A673 (cell line): Measurements from ENCODE around the gene POMGNT2. TPM values are rescaled to one million over a fixed set of nuclear protein-coding genes. Genes with fewer than 3 reads are reported as not detected.

ENCODE experiments used
- BruUV-seq: library from RNA; stranded (reverse); fragments of 400-500 nt; replicated peaks from 2 replicates; lab custom pipeline; 2021; lab: Mats Ljungman, UMichigan
- CTCF ChIA-PET: fragments of 300-600 bp; sonication (Branson Sonifier 250); formaldehyde crosslinking; loops from one replicate; lab custom pipeline; 2022; ENCODE audit warnings: antibody characterized with exemption; lab: Charles Lee
- POLR2A ChIA-PET: fragments of 300-600 bp; sonication (Branson Sonifier 250); formaldehyde crosslinking; loops from one replicate; lab custom pipeline; 2022; ENCODE audit warnings: antibody characterized with exemption; ENCODE audit not compliant: low non-redundant PET; lab: Charles Lee
- DNase-seq: peaks from one replicate; pipeline ENCODE4 v3.0.0-alpha.2; 2015; ENCODE audit warnings: low spot score
- H3K27ac ChIP-seq: fragments of 200-600 bp; sonication (generic); 2 replicates; pipeline ENCODE4 v1.5.1; 2016; ENCODE audit warnings: mixed run types, low read depth, mild to moderate bottlenecking, mixed read lengths, antibody characterized with exemption, low read length; ENCODE audit not compliant: poor library complexity, severe bottlenecking
- H3K27me3 ChIP-seq: fragments of 200-600 bp; sonication (generic); replicated peaks from 2 replicates; pipeline ENCODE4 v1.6.1; 2017; ENCODE audit warnings: mixed run types, low read depth, mild to moderate bottlenecking, mixed read lengths, antibody characterized with exemption, low read length; ENCODE audit not compliant: insufficient read depth, poor library complexity
- H3K36me3 ChIP-seq: fragments of 200-600 bp; sonication (generic); 2 replicates; pipeline ENCODE4 v1.6.1; 2016; ENCODE audit warnings: mixed run types, mild to moderate bottlenecking, mixed read lengths, antibody characterized with exemption, low read length; ENCODE audit not compliant: insufficient read depth, poor library complexity, severe bottlenecking
- H3K4me1 ChIP-seq: fragments of 200-600 bp; sonication (generic); 2 replicates; pipeline ENCODE4 v1.6.1; 2017; ENCODE audit warnings: mixed run types, mild to moderate bottlenecking, mixed read lengths, antibody characterized with exemption, low read length; ENCODE audit not compliant: insufficient read depth, poor library complexity, severe bottlenecking
- H3K4me3 ChIP-seq: fragments of 200-600 bp; sonication (generic); 2 replicates; pipeline ENCODE4 v1.5.1; 2016; ENCODE audit warnings: low read depth, mixed run types, mild to moderate bottlenecking, mixed read lengths, low read length; ENCODE audit not compliant: poor library complexity, severe bottlenecking
- H3K9me3 ChIP-seq: fragments of 200-600 bp; sonication (generic); 2 replicates; pipeline ENCODE4 v1.6.1; 2016; ENCODE audit warnings: mixed run types, low read depth, mild to moderate bottlenecking, mixed read lengths, antibody characterized with exemption, low read length; ENCODE audit not compliant: poor library complexity, severe bottlenecking
- CTCF ChIP-seq: fragments of 300-800, 200-600 bp; sonication (generic); conservative IDR thresholded peaks from 2 replicates; pipeline ENCODE4 v1.5.1; 2017; ENCODE audit warnings: low read depth, mild to moderate bottlenecking, antibody characterized with exemption, low read length, moderate library complexity, mixed read lengths
- EZH2 ChIP-seq: fragments of 200-600 bp; sonication (generic); IDR thresholded peaks from 2 replicates; pipeline ENCODE4 v1.6.1; 2017; ENCODE audit warnings: borderline replicate concordance, low read depth, mild to moderate bottlenecking, mixed read lengths, antibody characterized with exemption, low read length; ENCODE audit not compliant: poor library complexity, severe bottlenecking
- intact Hi-C: fragments of 100-400 bp; cut with micrococcal nuclease; formaldehyde crosslinking; loops from one replicate; pipeline ENCODE4 v1.10.0; 2022; ENCODE audit not compliant: unreplicated experiment
- total RNA-seq: library from RNA; stranded (reverse); gene quantifications from 2 replicates; pipeline ENCODE4 v1.2.3, GENCODE V29; 2021

The POMGNT2 gene
- total RNA-seq, 1 experiment from 2014 or later: 6.5 TPM

- ChIA-PET CTCF (no interaction called here), POLR2A (no interaction called here)
- H3K36me3 ChIP-seq: no peaks in the 10 kb centered on the region
- no peaks in the 10 kb centered on the region for H3K27me3 ChIP-seq
- BruUV-seq: no TSS peak
- H3K27ac ChIP-seq: no peak overlapping the region
- no peaks in the 10 kb centered on the region for H3K4me1 ChIP-seq
- no peak overlapping the region for H3K4me3 ChIP-seq
- TF ChIP-seq CTCF (no peak), EZH2 (no peak)
- no peak for DNase-seq
- intact Hi-C loops: no loop called here
- H3K9me3 ChIP-seq: no peaks in the 10 kb centered on the region
Observed at GRCh38 chr3:43036621-43037423, 69.1 kb downstream of the POMGNT2 start.

- BruUV-seq: no TSS peak
- intact Hi-C loops: no loop called here
- no peaks in the 10 kb centered on the region for H3K27me3 ChIP-seq
- H3K4me3 ChIP-seq: no peak overlapping the region
- H3K9me3 ChIP-seq: no peaks in the 10 kb centered on the region
- H3K27ac ChIP-seq: no peak overlapping the region
- POLR2A ChIA-PET: no interaction called here
- no peaks in the 10 kb centered on the region for H3K36me3 ChIP-seq
- CTCF ChIA-PET: no interaction called here
- TF ChIP-seq EZH2: no peak
- no peak for TF ChIP-seq CTCF
- no peak for DNase-seq
- H3K4me1 ChIP-seq: no peaks in the 10 kb centered on the region
Observed at GRCh38 chr3:43035801-43036365, 70.0 kb downstream of the POMGNT2 start.

GRCh38 chr3:43034911-43035310 lies 71.0 kb downstream of the POMGNT2 start:
- CTCF ChIA-PET: no interaction called here
- TF ChIP-seq CTCF (no peak), EZH2 (no peak)
- intact Hi-C loops: no loop called here
- no peak for DNase-seq
- no peaks in the 10 kb centered on the region for H3K9me3 ChIP-seq
- POLR2A ChIA-PET: no interaction called here
- H3K27ac ChIP-seq: no peak overlapping the region
- no peaks in the 10 kb centered on the region for H3K36me3 ChIP-seq
- no peak overlapping the region for H3K4me3 ChIP-seq
- BruUV-seq: no TSS peak
- H3K27me3 ChIP-seq: no peaks in the 10 kb centered on the region
- H3K4me1 ChIP-seq: no peaks in the 10 kb centered on the region
